HG02759 (cell line): Measurements from ENCODE around the gene ACTR1A.
A peak's percentile ranks its signal among the peaks of the same experiment; 100 is the strongest.
"Not testable (repeated sequence)": the region's sequence is repeated elsewhere in the genome, so short reads cannot be mapped to it uniquely, and the experiment has no call there.

Experiments used
- ATAC-seq: cut with Tn5 transposase; IDR thresholded peaks from one replicate; pipeline ENCODE4 v1.9.1; 2021; ENCODE audit warnings: mild to moderate bottlenecking, moderate library complexity; ENCODE audit not compliant: unreplicated experiment

Gene ACTR1A

GRCh38 chr10:102457591-102458150, 44.8 kb downstream of the ACTR1A start:
- no peak for ATAC-seq

- ATAC-seq: no peak
Measured at GRCh38 chr10:102455893-102456471, 46.5 kb downstream of the ACTR1A start.

GRCh38 chr10:102454662-102455487, 47.6 kb downstream of the ACTR1A start:
- not testable (repeated sequence) for ATAC-seq

GRCh38 chr10:102453502-102453901, 49.0 kb downstream of the ACTR1A start:
- no peak for ATAC-seq

- no peak for ATAC-seq
Measured at GRCh38 chr10:102452672-102453340, 49.7 kb downstream of the ACTR1A start.

GRCh38 chr10:102451105-102451969, 51.2 kb downstream of the ACTR1A start, which contains the start of gene C10orf95:
TSS of gene C10orf95 (minus strand) at chr10:102451543. CDS start at chr10:102451093, 450 bp downstream.
- ATAC-seq: no peak

- peak; percentile 83 for ATAC-seq
Measured at GRCh38 chr10:102450374-102451104, 52.0 kb downstream of the ACTR1A start.

- peak; percentile 3 for ATAC-seq
Measured at GRCh38 chr10:102450124-102450373, 52.5 kb downstream of the ACTR1A start.

GRCh38 chr10:102449321-102450123, 53.0 kb downstream of the ACTR1A start:
- peak; percentile 56 for ATAC-seq

GRCh38 chr10:102444851-102445250, 57.7 kb downstream of the ACTR1A start:
- ATAC-seq: no peak

GRCh38 chr10:102438374-102438773, 64.1 kb downstream of the ACTR1A start:
- ATAC-seq: no peak

- ATAC-seq: no peak
Measured at GRCh38 chr10:102437515-102437914, 65.0 kb downstream of the ACTR1A start.

GRCh38 chr10:102436312-102436711, 66.2 kb downstream of the ACTR1A start:
- no peak for ATAC-seq

- ATAC-seq: no peak
Measured at GRCh38 chr10:102435529-102436233, 66.8 kb downstream of the ACTR1A start.

GRCh38 chr10:102435133-102435497, 67.4 kb downstream of the ACTR1A start:
- ATAC-seq: no peak

- ATAC-seq: no peak
Measured at GRCh38 chr10:102434394-102435132, 67.9 kb downstream of the ACTR1A start.

GRCh38 chr10:102433619-102434046, 68.9 kb downstream of the ACTR1A start:
- ATAC-seq: no peak
